Endothelial cell of hepatic sinusoid (primary cell): ENCODE data around the gene CYP3A5.
"Not testable (repeated sequence)": the region's sequence is repeated elsewhere in the genome, so short reads cannot be mapped to it uniquely, and the experiment has no call there.

ENCODE experiments used
- in situ Hi-C: cut with HindIII; loops from 2 replicates; pipeline ENCODE4 v1.10.0; 2017; ENCODE audit warnings: low sequenced_read_pairs

Gene CYP3A5

DNA sequence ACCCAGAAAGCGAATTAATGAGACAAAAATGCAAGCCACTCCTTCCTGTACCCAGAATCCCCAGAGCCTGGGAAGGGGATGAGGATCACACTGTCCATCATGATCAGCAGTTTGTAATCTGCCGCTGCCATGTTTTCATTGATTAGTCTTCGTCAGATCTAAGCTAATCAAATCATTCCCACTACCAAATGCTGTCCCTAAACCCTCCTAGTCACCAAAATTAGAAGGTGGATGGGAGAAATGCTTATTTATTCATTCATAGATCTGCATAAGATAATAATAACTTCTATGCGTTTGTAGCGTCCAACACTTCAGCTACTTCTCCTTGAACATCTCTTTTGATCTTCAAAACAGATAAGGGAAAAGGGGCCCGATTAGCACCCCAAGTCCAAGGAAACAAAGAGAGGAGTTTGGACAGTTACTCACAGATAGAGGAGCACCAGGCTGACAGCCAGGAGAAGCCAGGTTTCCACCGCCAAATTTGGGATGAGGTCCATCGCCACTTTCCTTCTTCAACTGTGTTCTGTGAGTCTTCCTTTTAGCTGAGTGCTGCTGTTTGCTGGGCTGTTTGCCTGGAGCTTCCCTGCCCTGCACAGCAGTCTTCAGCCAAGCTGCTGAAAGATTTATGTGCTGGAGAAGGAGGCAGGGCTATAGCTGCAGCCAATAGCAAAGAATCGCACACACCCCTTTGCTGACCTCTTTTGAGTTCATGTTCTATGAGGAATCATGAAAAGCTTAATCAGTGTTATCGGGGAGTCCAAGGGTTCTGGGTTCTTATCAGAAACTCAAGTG, at the start of gene CYP3A5:
TSS of gene CYP3A5 (minus strand) at position 597 of the 792 bp plus-strand sequence. CDS start at position 497, 100 bp downstream.
- in situ Hi-C loops: no loop called here

DNA sequence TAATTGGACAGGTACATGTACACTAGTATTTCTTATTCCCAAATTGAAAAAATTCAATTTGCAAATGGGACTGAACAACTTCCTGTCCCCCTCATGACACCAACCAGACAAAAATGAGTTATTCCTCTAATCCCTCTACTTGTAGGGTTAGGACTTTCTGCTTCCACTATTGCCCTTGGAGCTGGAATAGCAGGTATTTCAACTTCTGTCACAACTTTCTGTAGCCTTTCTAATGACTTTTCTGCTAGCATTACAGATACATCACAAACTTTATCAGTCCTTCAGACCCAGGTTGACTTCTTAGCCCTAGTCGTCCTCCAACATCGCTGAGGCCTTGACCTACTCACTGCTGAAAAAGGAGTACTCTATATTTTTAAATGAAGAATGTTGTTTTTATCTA, 48.8 kb upstream of the CYP3A5 start:
- in situ Hi-C loops: no loop called here

DNA sequence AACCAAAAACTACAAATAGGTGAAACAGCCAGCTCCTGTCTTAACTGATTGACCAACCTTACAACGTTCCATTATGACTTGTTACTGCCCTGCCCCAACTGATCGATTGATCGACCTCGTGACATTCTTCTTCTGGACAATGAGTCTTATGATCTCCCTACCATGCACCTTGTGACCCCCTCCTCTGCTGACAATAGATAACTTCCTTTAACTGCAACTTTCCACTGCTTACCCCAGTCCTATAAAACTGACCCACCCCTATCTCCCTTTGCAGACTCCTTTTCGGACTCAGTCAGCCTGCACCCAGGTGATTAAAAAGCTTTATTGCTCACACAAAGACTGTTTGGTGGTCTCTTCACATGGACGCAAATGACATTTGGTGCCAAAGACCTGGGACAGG, 43.4 kb upstream of the CYP3A5 start:
- in situ Hi-C loops: not testable (repeated sequence)

DNA sequence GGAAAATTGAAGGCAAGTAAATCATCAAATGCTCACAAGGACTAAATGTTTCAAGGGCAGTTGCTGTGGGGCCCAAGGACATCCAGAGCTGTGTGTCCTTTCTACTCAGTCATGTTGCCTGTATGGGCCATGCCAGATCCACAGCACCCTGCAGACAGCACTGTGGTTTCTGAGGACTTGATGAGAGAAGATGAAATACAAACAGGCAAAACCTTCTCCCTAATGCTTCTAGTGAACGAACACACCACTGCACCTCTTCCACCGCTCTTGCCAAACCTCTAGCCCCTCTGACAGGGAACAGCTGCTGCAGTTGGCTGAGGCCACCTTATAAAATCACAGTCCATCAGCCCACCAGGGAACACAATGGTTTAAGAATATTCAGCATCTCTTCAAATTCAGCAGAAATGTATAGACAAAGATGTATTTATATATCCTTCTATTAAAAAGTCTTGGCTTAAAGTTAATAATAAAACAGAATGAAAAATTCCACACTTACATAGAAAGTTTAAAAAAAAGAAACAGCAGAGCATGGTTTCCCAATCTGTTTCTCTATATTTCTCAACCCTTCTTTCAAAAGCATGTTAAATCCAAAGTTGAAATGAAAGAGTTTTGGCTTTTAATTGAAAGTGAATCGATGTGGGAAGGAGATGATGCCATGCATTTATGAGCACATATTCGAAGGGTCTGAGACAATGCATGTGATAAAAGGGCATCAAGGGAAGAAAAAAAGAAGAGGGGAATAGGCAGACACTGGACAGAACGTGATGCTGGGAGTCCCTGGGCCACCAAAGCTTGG, 41.2 kb upstream of the CYP3A5 start:
- in situ Hi-C loops: no loop called here

DNA sequence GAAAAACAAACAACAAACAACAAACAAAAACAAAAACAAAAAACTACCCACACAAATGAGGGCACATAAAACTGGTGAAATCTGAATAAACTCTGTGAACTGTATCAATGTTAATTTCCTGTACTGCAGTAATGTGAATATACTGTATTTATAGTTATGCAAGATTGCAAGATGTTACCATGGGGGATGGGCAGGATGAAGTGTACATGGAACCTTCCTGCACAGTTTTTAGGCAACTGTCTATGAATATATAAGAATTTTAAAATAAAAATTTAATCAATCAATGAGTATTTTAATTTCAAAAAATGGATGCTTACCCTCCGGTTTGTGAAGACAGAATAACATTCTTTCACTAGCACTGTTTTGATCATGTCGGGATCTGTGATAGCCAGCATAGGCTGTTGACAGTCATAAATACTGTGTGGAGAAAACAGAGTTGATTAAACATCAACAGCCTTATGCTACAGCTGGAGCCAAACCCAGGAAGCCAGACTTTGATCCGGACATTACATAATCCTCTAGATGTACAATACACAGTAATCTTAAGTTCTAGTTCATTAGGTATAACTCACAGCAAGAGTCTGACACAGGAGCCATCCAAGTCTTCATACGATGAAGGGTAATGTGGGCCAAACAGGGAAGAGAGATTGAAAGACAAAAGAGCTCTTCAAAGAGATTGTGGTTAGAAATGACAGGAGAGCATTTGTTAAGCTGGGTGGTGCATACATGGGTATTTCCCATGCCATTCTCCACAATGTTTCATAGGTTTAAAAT, 40.4 kb upstream of the CYP3A5 start:
- in situ Hi-C loops: no loop called here

DNA sequence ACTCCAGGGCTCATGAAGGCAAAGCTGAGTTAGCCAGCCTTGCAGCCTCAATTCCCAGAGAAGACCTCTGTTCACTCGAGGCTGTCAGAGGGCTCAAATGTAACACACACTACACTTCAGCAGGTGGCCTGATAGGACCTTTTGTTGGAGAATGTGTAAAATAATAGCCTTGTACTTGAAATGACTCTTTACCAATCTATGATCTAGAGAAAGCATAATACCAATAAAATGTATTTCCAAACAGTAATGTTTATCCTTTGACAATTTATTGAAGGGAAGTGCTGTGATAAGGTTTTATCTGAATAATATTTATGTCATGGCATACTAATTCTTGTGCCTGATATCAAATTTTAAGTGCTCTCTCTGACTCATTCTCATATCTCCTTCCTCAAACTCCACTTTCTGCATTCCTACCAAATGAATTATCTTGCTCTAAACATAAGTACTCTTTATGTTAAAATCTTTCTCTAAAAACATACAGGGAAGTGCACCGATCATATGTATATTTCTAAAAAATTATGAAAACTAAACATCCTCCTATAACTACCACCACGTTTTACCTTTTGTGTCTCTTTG, 34.3 kb upstream of the CYP3A5 start:
- in situ Hi-C loops: no loop called here

DNA sequence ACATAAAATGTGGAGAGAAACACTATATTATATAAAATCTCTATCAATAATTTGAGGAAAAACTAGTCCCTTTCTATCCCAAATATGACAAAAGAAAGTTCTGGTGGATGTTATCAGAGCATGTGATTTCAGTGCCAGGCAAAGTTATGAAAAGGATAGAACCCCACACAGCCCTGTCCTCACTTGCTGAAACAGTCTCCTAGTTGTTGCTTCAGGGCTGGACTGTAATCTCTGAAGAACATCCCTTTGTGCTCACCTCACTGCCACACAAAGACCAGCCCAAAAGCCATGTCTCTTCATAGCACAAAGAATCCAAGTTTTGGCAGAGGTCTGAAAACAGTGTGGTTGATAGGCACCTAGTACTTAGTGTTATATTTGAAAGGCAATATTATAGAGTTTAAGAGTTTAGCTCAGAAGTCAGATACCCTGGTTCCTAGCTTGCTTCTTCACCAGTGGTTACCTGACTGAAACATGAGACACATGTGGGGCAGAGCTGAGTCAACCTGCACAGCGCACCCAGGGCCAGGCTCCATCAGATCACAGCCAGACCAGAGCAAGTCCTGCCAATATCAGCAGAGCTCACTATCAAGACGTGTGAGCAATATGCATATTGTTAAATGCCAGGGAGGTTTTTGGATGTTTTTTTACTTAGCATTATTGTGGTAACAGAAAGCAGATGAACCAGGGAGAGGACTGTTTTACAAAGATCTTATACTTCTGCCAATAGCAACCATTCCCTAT, 30.2 kb upstream of the CYP3A5 start:
- in situ Hi-C loops: no loop called here

DNA sequence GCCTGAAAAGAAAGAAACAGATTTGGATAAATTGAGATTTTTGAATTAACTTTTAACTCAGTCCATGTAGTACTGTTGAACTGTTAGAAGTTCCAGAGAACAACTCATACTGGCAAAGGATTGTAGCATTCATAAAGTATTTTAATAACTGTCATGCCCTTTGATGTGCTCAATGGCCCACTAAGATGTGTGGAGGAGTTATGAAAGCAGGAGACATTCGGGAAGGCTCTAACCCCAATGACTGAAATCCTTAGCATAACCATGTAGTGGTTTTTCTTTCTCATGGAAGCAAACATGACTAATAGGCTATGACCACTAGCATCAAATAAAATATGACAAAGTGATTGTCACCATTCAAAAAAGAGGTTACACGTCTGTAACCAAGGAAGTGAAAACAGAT, 29.5 kb upstream of the CYP3A5 start:
- in situ Hi-C loops: no loop called here

DNA sequence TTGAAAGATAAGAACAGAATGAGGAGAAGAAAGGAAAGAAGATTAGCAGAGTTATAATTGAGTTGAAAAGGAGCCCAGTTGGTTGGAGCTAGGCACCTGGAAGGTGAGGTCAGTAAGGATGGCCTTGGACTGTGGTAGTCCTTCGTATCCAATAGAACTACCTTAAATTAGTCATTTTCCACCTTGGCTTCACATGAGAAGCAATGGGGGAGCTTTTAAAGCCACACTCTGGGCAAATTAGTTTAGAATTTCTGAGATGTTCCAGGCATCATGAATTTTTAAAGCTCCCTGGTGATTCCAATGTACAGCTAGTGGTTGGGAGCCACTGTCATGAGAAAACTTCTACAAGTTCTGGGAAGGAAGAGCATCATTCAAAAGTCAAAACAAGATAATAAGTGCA, 27.3 kb upstream of the CYP3A5 start:
- in situ Hi-C loops: no loop called here

DNA sequence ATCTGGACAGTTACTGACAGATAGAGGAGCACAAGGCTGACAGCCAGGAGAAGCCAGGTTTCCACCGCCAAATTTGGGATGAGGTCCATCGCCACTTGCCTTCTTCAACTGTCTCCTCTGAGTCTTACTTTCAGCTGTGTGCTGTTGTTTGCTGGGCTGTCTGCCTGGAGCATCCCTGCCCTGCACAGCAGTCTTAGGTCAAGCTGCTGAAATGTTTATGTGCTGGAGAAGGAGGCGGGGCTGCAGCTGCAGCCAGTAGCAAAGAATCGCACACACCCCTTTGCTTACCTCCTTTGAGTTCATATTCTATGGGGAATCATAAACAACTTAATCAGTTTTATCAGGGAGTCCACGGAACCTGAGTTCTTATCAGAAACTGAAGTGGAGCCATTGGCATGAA, 20.1 kb upstream of the CYP3A5 start:
- in situ Hi-C loops: no loop called here

DNA sequence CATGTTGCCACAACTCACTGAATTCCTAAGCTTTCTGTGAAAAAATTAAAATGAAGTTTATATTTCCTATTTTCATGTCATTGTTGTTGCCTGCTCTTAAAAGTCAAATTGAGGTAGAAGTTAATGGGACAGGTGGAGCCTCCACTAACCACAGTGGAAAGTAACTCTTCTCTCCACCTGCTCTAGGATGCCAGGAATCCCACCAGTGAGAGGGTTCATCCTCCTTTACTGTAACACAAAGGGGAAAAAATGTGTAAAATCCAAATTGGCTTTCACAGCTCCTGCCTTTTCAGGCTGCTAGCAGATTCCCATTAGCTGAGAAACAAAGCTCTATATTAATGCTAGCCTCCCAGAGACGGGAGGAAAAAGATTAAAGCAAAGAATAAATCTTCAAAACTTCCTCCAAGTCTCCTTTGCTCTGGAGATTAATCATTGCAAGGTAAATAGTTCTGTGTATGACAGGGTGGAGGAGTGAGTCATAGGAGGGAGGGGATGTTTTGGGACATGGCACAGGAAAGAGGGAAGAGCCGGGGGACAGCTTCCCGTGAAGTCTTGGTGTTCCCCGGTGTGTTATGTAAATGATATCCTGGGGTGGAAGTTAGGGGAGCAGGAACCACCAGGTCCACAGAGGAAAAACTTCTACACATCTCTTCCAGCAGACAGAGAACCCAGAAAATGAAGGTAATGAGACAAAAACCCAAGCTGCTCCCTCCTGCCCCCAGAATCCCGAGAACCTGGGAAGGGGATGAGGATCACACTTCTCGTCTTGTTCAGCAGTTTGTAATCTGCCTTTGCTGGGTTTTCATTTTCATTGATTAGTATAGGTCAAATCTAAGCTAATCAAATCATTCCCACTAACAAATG, 19.3 kb upstream of the CYP3A5 start:
- in situ Hi-C loops: not testable (repeated sequence)

DNA sequence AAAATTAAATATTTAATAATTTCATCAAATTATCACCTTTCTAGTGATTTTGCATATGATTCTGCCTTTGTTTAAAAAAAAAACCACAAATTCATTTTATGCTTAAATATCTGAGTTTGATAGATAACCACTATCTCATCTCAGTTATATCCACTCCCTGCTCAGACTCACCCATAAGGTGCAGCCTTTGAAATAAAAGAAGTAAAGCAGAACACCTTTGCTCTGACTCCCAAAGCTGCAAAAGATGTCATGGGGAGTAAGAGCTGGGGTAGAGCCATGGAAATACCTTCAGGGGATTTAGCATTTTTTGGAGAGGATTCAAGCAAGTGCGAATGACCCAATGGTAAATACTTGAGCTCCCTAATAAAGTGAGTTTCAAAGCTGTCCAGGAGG, 15.1 kb upstream of the CYP3A5 start:
- in situ Hi-C loops: no loop called here

DNA sequence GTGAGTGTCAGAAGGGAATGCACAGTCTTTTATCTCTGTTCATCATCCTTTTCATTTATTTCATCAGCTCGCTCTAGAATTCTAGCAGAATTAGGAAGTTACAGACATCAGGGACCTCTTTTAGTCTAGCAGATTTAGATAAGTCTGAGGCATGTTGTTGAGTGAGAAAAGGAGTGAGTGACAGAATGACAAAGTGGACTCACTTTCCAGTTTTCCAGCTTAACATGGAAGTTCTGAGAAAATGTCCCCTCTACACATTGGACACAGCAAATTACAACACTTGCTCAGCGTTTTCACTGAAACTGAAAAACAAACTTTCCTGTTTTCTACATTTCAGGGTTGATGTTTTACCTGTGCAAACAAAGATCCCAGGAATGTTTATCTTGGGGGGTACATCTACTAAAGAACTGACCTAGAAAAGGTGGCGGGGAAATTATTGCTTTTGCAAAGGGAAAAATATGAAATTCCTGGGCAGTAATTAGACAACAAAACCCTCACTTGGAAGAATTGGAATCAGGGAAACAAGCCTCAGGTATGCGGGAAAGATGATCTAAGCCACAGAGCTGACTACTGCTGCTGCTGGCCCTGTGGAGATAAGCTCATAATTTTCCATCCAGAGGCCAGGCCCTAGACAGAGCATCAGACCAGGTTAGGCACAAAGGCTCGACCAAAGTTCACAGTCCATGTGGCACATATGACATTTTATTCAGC, 14.6 kb upstream of the CYP3A5 start:
- in situ Hi-C loops: no loop called here

DNA sequence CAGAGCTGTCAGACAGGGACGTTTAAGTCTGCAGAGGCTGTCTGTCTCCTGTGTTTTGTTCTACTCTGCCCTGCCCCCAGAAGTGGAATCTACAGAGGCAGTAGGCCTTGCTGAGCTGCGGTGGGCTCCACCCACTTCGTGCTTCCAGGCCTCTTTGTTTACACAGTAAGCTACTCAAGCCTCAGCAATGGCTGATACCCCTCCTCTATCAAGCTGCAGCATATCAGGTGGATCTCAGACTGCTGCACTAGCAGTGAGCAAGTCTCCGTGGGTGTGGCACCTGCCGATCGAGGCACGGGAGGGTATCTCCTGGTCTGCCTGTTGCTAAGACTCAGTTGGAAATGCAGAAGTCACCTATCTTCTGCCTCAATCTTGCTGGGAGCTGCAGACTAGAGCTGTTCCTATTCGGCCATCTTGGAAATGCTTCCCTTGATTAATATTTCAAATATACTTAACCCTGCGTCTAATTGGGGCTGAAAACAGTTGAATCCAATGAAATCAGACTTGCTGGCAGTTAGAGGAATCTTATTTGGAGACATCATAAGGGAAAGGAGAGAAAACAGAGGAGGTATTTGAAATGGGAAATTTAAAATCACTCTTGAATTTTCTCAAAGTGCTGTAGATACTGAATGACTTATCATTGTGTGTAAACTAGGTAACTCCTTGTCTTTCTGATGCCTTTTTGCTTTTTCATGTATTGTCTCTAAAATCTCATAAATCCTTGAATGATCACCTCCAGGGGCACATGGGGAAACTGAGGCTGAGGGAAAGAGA, 13.8 kb upstream of the CYP3A5 start:
- in situ Hi-C loops: no loop called here

DNA sequence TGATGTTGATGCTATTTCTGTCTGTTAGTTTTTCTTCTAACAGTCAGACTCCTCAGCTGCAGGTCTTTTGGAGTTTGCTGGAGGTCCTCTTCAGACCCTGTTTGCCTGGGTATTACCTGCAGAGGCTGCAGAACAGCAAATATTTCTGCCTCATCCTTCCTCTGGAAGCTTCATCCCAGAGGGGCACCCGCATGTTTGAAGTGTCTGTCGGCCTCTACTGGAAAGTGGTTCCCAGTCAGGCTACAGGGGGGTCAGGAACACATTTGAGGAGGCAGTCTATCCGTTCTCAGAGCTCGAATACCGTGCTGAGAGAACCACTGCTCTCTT, 13.3 kb upstream of the CYP3A5 start:
- in situ Hi-C loops: no loop called here

DNA sequence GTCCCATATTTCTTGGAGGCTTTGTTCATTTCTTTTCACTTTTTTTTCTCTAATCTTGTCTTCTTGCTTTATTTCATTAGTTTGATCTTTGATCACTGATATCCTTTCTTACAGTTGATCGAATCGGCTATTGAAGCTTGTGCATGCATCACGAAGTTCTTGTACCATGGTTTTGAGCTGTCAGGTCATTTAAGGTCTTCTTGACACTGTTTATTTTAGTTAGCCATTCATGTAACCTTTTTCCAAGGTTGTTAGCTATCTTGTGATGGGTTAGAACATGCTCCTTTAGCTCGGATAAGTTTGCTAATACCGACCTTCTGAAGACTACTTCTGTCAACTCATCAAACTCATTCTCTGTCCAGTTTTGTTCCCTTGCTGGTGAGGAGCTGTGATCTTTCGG, 12.8 kb upstream of the CYP3A5 start:
- in situ Hi-C loops: not testable (repeated sequence)

DNA sequence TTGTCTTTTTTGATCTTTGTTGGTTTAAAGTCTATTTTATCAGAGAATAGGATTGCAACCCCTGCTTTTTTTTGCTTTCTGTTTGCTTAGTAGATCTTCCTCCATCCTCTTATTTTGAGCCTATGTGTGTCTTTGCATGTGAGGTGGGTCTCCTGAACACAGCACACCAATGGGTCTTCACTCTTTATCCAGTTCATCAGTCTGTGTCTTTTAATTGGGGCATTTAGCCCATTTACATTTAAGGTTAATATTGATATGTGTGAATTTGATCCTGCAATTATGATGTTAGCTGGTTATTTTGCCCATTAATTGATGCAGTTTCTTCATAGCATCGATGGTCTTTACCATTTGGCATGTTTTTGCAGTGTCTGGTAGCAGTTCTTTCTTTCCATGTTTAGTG, 11.9 kb upstream of the CYP3A5 start:
- in situ Hi-C loops: not testable (repeated sequence)

DNA sequence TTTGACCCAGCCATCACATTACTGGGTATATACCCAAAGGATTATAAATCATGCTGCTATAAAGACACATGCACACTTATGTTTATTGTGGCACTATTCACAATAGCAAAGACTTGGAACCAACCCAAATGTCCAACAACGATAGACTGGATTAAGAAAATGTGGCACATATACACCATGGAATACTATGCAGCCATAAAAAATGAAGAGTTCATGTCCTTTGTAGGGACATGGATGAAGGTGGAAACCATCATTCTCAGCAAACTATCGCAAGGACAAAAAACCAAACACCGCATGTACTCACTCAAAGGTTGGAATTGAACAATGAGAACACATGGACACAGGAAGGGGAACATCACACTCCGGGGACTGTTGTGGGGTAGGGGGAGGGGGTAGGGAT, 11.1 kb upstream of the CYP3A5 start:
- in situ Hi-C loops: not testable (repeated sequence)
